ENCODE results near the gene MED15. TPM values are rescaled to one million over a fixed set of nuclear protein-coding genes. Genes with fewer than 3 reads are reported as not detected.

MED15 gene
- total and polyA plus RNA-seq, 2 experiments from 2014 or later, result 45.1 to 45.3 TPM

DNA sequence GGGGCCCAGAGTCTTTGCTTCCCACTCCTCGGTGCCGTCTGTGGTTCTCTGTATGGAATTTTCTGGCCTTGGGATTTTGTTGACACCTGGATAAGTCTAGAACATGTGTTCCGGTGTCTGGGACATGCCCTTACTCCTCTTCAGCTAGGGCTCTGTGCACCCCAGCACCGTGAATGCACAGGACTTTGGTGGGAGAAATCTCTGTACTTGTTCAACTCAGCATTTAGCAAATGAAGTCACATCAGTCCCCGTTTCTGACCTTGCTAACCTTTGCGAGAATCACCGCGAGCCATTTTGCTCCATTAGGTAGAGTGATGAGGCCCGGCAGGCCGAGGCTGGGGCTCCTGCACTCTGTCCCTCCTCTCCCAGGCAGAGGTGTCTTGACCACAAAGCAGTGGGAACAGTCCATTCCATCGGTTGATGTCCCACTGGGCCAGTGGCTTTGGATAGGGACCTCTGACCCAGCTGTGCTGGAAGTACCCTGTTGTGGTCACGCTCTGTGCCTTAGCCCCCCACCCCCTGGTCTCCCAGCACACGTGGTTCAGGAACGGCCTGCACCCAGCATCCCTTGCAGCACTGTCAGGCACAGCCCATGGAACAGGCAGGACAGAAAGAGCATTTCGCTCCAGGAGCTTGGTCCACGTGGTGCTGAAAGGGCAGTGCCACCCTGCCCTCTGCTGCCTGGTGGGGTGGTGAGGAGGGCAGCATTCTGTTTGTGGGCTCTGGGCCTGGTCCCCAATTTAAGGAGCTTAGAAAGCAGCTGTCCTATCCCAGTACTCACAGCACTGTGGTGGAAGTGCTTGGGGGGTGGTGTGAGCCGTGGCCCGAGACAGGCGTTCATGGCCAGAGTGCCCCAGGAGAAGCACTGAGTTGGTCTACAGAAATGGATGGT, 73.4 kb downstream of the MED15 start:
- peaks cover 25% of the 10 kb centered on the region for H3K36me3 ChIP-seq
- TF ChIP-seq, protein P1, sequence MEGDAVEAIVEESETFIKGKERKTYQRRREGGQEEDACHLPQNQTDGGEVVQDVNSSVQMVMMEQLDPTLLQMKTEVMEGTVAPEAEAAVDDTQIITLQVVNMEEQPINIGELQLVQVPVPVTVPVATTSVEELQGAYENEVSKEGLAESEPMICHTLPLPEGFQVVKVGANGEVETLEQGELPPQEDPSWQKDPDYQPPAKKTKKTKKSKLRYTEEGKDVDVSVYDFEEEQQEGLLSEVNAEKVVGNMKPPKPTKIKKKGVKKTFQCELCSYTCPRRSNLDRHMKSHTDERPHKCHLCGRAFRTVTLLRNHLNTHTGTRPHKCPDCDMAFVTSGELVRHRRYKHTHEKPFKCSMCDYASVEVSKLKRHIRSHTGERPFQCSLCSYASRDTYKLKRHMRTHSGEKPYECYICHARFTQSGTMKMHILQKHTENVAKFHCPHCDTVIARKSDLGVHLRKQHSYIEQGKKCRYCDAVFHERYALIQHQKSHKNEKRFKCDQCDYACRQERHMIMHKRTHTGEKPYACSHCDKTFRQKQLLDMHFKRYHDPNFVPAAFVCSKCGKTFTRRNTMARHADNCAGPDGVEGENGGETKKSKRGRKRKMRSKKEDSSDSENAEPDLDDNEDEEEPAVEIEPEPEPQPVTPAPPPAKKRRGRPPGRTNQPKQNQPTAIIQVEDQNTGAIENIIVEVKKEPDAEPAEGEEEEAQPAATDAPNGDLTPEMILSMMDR (IDR thresholded peaks at IDR 0.05; ENCODE audit: low read depth, low read length), result no peak
- H3K9me3 ChIP-seq (ENCODE audit: low read depth), result no peaks in the 10 kb centered on the region
- no peak for DNase-seq (ENCODE audit: low read depth in 1 of 2, low spot score in 1 of 2)
- H3K27ac ChIP-seq, result no peak overlapping the region
- no peak overlapping the region for H3K4me3 ChIP-seq
- H3K27me3 ChIP-seq, result no peaks in the 10 kb centered on the region
- H3K4me1 ChIP-seq (ENCODE audit: low read depth), result no peaks in the 10 kb centered on the region

DNA sequence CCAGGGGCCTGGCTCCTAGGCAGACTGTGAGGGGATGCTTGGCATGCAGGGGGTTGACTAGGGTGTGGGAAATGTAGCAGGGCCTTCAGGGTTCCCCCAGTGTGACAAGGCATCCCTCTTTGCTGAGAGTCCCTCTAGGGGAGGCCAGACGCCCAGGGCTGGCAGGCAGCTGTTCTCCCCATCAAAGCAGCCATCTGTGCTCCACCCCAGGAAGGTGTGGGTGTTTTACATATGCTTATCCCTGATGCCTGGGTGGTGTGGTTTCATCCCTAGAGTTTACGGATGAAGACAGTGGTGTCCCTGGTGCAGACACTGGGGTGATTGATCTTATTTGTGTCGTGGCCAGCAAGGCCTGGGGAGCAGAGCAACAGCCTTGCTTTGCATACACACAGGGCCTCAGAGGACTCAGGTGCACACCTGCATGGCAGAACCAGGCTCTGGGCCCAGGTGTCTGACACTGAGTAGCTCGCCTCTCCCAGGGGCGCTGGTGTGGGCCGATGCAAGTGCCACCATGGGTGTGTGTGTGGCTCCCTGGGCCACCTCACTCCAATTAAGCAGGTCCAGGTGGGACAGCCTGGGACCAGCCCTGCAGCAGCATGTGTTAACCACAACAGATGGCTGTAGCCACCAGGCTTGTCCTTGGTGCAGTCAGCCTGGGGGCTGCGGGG, 74.2 kb downstream of the MED15 start:
- H3K4me3 ChIP-seq, result no peak overlapping the region
- H3K27me3 ChIP-seq, result no peaks in the 10 kb centered on the region
- H3K4me1 ChIP-seq (ENCODE audit: low read depth), result no peaks in the 10 kb centered on the region
- no peak for DNase-seq (ENCODE audit: low read depth in 1 of 2, low spot score in 1 of 2)
- no peaks in the 10 kb centered on the region for H3K9me3 ChIP-seq (ENCODE audit: low read depth)
- peaks cover 29% of the 10 kb centered on the region for H3K36me3 ChIP-seq
- TF ChIP-seq, protein P1 (IDR thresholded peaks at IDR 0.05; ENCODE audit: low read depth, low read length), result no peak
- H3K27ac ChIP-seq, result no peak overlapping the region

DNA sequence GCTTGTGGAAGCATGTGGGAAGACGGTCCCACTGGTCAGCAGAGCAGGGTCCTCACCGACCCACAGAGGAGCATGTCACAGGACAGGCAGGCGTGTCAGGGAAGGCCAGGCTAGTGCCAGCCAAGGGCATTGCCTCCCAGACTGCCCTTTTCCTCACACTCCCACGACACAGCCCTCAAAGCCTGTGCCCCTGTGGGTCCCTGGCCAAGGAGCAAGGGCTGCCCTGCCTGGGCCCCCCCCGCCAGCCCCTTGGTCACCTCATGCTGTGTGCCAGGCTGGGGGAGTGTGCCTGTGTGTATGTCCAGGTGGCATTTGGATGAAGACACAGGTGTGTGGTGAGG, 74.7 kb downstream of the MED15 start:
- no peak for DNase-seq (ENCODE audit: low read depth in 1 of 2, low spot score in 1 of 2)
- H3K9me3 ChIP-seq (ENCODE audit: low read depth), result no peaks in the 10 kb centered on the region
- TF ChIP-seq, protein P1 (IDR thresholded peaks at IDR 0.05; ENCODE audit: low read depth, low read length), result no peak
- no peak overlapping the region for H3K4me3 ChIP-seq
- no peak overlapping the region for H3K27ac ChIP-seq
- no peaks in the 10 kb centered on the region for H3K27me3 ChIP-seq
- H3K36me3 ChIP-seq, result peaks cover 32% of the 10 kb centered on the region
- H3K4me1 ChIP-seq (ENCODE audit: low read depth), result no peaks in the 10 kb centered on the region

DNA sequence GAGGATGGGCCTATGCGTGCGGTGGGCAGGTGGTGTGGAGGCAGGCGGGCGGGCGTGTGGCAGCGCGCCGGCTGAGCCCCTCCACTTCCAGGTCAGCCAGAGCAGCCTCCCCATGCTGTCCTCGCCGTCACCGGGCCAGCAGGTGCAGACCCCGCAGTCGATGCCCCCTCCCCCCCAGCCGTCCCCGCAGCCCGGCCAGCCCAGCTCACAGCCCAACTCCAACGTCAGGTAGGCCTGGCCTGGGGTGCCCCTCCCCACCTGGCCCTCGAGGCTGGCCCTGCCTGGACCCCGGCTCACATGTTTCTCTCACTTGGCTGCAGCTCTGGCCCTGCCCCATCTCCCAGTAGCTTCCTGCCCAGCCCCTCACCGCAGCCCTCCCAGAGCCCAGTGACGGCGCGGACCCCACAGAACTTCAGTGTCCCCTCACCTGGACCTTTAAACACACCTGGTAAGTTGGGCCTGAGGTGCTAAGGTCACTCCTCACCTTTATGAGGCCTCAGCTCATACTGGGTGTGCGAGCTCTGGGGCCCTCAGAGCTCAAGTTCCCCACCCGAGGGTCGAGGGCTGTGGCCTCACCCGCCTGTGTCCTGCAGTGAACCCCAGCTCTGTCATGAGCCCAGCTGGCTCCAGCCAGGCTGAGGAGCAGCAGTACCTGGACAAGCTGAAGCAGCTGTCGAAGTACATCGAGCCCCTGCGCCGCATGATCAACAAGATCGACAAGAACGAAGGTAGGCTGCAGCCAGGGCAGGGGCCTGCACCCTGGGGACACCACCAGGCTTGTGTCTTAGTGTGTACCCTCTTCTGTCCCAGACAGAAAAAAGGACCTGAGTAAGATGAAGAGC, 75.3 kb downstream of the MED15 start:
- Histone ChIP-seq H3K4me1 (ENCODE audit: low read depth) (no peaks in the 10 kb centered on the region), H3K9me3 (ENCODE audit: low read depth) (no peaks in the 10 kb centered on the region), H3K27ac (no peak overlapping the region), H3K4me3 (no peak overlapping the region), H3K36me3 (peaks cover 37% of the 10 kb centered on the region), H3K27me3 (no peaks in the 10 kb centered on the region)
- TF ChIP-seq, protein P1 (IDR thresholded peaks at IDR 0.05; ENCODE audit: low read depth, low read length), result no peak
- DNase-seq (ENCODE audit: low read depth in 1 of 2, low spot score in 1 of 2), result no peak

DNA sequence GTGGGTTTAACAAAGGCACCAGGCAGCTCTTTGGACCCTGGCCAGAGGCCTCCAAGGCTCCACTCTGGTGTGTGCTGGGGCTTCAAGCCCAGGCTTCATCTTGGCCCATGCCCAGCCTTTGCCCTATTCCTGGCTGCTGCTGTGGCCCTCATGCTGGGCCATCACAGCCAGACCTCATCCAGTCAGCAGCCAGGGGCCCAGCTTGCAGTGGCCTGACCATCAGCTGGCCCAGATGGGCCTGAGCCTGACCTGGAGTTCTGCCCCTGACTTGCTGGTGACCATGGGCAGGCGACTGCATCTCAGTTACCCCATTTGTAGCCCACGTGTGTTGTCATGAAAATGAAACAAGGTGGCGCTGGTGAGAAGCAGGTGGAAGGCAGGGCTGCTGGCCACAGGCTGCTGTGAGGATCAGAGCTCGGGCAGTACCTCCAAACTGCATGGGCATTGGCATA, 76.1 kb downstream of the MED15 start:
- TF ChIP-seq, protein P1 (IDR thresholded peaks at IDR 0.05; ENCODE audit: low read depth, low read length), result peak; percentile 4
- Histone ChIP-seq H3K27me3 (no peaks in the 10 kb centered on the region), H3K9me3 (ENCODE audit: low read depth) (no peaks in the 10 kb centered on the region), H3K4me1 (ENCODE audit: low read depth) (no peaks in the 10 kb centered on the region), H3K36me3 (peaks cover 37% of the 10 kb centered on the region), H3K27ac (no peak overlapping the region), H3K4me3 (no peak overlapping the region)
- DNase-seq (ENCODE audit: low read depth in 1 of 2, low spot score in 1 of 2), result no peak

Measured in cardiac muscle cell (in vitro differentiated cells and primary cell).